GM13976 (cell line): ENCODE measurements around the gene PGAP6.
"Not testable (repeated sequence)": the region's sequence is repeated elsewhere in the genome, so short reads cannot be mapped to it uniquely, and the experiment has no call there.

Experiments
- DNase-seq: peaks from one replicate; pipeline ENCODE4 v3.0.0; 2012; ENCODE audit warnings: low spot score
- CTCF ChIP-seq: IDR thresholded peaks from 2 replicates; pipeline ENCODE4 v1.5.1; 2012; ENCODE audit warnings: borderline replicate concordance, mild to moderate bottlenecking; ENCODE audit not compliant: insufficient read depth; ENCODE audit errors: extremely low read depth, missing control alignments, control extremely low read depth
- in situ Hi-C: fragments of 300-500 bp; cut with MboI; formaldehyde crosslinking; loops from one replicate; pipeline ENCODE4 v1.12.0; 2022; ENCODE audit warnings: low sequenced_read_pairs, mixed read lengths, inconsistent platforms; ENCODE audit not compliant: unreplicated experiment

The PGAP6 gene

GRCh38 chr16:383326-384051 is 1.7 kb upstream of the PGAP6 start:
- DNase-seq: no peak
- in situ Hi-C loops: no loop called here

DNA sequence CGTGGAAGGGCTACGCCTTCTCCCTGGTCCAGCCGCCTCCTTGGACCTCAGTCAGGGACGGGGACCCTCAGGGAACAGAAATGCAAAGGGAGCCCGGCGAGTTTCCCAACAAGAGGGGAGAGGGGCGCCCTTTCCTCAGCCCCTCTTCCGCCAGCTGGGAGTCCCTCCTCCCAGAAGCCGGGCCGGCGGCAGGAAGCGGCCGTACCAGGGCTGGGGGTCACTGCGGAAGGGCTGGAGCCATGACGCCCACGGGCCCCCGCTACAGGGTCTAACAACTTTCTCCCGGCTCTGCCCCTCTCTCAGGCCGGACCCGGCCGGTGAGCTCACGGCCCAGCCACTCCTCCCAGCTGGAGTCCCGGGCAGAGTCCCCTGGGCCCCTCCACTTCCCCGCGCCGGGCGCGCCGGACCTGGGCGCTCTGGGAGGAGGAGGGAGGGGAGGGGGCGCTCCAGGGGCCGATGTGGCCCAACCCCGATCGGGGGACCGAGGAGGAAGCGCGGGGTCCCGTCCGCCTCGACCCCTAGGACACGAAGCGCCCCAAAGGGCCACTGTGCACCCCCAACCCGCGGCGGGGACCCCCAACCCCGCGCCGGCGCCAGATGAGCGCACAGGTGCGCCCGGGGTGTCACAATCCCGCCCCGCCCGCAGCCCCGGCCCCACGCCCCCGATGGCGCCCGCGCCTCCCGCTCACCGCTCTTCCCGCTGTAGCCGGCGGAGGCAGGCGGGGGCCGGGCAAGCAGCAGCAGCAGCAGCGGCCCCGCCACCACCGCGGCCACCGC is 578 bp downstream of the PGAP6 start:
- no peak for TF ChIP-seq CTCF
- in situ Hi-C loops: no loop called here

More at GRCh38 chr16:383326-384051, 1.7 kb upstream of the PGAP6 start:
- no peak for TF ChIP-seq CTCF

DNA sequence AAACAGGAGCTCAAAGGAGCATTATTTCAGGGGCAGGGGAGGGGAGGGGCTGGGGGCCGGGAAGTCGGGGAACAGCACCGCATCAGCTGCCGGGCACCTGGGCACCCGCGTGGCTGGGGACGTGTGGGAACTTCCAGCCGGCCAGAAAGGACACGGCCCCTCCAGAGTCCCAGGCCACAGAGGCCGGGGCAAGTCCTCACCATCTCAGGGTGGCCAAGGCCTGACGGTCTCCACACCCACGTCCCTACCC is 1.1 kb downstream of the PGAP6 start:
- no peak for DNase-seq
- no peak for TF ChIP-seq CTCF
- in situ Hi-C loops: no loop called here

More for the DNA sequence above, 578 bp downstream of the PGAP6 start:
- DNase-seq: peak; percentile 54

- no peak for DNase-seq
- no peak for TF ChIP-seq CTCF
- in situ Hi-C loops: no loop called here
These were observed 1.6 kb downstream of the PGAP6 start for GRCh38 chr16:379961-380761.

DNA sequence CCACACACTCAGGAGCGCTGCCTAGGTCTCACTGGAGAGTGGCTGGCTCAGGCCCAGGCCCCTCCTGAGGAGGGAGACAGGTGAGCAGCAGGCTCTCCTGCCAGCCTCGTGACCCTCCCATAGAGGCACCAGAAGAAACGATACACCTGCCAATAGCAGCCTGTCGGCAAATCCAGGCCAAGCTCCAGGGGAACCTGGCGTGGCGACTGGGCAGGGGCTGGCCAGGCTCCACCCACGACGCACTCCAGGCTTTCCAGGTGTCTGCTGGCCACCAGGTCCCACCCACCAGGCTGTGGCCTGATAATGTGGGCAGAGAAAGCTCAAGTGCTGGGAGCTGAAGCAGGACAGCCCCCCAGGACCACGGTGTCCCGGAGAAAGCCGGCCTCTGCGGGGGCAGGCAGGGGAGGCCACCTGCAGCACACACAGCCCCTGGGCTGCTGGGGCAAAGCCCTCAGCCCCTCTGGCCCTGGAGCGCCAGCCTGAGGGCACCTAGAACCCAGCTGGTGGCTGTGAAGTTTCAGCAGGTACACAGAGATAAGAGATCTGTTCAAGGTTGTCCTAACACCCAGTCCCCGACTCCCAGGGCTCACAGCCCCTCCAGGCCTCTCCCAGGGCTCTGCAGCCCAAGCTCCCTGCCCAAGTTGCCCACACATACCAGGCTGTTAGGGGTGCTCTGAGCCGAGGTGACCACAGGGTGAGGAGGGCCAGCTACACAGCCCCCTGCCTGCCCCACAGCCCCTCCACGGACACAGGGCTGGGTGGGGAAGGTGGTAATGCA is 2.4 kb downstream of the PGAP6 start:
- no peak for TF ChIP-seq CTCF
- in situ Hi-C loops: no loop called here
- no peak for DNase-seq

DNA sequence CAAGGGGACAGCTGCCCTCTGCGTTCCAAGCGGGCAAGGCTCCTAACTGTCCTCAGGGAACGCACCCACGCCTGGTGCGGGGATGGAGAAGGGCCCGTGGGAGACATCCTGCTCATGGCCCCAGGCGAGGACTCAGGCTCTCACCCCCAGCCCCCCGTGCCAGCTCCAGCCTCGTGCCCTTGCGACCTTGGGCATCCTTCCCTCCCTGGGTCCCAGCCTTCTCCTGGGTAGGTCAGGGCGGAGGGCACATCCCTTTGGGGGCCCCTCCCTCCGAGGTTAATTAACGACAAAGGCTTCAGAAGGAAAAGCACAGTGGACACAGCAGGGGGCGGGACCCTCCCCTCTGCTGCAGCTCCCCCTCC is 3.0 kb downstream of the PGAP6 start:
- in situ Hi-C loops: no loop called here
- no peak for DNase-seq
- TF ChIP-seq CTCF: no peak

- in situ Hi-C loops: not testable (repeated sequence)
These were observed 3.5 kb downstream of the PGAP6 start for GRCh38 chr16:378113-378820.

More at GRCh38 chr16:378113-378820, 3.5 kb downstream of the PGAP6 start:
- not testable (repeated sequence) for DNase-seq
